HG03280 (cell line): ENCODE results near the gene RPL3.

Experiments
- ATAC-seq: cut with Tn5 transposase; IDR thresholded peaks from one replicate; pipeline ENCODE4 v1.9.1; 2021; ENCODE audit warnings: mild to moderate bottlenecking, moderate library complexity; ENCODE audit not compliant: unreplicated experiment

The RPL3 gene

DNA sequence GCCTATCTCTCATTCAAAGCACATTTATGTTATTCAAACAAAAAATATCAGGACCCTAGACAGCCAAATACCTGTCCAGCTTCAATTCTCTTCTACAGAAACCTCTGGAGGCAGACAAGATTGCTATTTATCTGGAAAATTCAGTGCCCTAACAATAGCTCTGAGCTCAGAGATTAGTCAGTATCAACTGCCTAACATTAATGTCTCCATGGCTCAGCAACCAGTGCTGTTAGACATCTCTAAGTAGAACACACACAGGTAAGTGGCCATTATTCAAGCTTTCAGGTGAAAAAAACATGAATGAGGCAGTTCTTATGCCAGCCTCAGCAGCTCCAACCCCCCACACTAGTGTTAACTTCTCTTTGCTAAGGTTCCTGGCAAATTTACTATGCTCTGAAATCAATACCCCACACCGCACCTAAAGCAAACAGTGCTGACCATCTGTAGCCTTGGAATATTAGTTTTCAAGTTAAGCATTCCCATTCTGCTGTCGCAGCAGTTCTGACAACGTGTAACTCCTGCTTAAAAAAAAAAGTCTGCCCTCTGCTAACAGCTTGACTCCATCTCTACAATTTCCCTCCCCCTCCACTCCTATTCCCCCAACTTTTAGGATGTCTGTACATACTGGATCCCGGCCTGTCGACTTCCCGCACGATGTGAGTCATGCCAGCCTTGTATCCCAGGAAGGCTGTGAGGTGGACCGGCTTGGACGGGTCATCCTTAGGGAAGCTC, 1.5 kb downstream of the RPL3 start:
- ATAC-seq: no peak

DNA sequence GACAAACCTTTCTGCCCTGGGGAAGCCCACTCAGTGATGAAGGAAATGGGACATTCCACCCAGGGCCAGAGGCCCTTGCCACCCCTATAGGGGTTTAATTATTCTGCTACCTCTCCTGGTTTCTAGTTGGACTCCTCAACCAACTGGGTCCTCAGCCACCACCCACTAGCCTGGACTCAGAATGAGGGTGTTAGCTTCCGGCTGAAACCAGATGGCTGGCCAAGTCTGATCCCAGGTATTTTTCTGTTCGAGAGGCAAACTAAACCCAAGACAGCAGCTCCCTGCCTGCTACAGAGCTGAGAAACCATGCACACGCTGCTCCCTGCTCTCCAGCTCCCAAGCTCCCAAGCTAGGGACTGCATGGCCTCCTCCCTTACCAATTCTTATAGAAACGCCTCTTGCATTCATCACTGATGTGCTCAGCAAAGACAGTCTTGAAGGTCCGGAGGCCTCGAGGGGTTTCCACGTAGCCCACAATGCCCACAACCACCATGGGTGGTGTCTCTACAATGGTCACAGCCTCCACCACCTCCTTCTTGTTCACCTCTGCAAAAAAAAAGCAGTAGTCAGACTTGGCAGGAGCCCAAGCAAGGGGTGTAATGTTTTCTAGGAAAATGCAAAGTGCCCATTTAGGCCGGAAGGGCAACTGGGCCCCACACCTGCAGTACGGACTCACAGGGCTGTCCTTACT, 2.2 kb downstream of the RPL3 start:
- ATAC-seq: no peak

DNA sequence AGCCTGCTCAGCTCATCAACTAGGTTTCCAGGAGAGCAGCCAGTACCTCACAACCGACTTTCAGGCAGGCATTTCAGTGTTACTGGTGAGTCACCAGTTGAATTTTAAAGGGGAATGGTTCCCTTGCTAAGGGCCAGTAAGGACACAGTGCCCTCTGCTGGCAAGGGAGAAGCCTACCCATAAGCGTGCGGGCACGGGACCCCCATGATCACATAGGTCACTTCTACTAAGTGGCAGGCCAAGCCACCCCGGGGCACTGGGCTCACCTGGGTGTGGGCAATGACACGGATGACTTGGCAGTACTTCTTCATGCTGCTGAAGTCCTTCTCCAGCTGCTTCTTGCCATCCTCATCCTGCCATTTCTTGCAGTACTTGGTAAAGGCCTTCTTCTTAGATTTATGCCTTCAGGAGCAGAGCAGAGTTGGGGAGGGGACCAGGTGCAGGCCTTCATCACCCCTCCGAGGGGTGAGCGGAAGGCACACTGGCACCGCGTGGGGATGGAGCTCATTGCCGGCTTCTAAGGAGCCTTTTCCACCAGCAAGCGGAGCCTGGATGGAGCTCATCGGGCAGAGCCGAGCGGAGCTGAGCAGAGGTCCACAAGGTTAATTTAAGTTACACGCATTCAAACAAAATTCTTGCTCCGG, 2.9 kb downstream of the RPL3 start:
- ATAC-seq: no peak

DNA sequence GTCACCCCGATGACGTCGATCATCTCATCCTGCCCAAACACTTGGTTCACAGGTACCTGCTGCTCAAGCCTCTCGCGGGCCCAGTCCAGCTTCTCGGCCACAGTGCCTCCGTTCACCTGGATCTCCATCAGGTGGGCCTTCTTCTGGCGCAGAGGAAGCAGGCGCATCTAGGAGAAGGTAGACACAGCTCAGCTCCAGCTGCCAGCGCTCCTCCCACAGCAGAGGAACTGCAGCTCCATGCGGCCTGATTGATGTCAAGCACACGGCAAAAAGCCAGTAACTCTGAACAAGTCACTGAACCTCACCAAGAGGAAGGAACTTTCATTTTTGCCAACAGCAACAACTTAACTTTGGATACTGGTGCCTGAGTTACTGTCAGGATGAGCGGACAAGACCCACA, 4.0 kb downstream of the RPL3 start:
- no peak for ATAC-seq

DNA sequence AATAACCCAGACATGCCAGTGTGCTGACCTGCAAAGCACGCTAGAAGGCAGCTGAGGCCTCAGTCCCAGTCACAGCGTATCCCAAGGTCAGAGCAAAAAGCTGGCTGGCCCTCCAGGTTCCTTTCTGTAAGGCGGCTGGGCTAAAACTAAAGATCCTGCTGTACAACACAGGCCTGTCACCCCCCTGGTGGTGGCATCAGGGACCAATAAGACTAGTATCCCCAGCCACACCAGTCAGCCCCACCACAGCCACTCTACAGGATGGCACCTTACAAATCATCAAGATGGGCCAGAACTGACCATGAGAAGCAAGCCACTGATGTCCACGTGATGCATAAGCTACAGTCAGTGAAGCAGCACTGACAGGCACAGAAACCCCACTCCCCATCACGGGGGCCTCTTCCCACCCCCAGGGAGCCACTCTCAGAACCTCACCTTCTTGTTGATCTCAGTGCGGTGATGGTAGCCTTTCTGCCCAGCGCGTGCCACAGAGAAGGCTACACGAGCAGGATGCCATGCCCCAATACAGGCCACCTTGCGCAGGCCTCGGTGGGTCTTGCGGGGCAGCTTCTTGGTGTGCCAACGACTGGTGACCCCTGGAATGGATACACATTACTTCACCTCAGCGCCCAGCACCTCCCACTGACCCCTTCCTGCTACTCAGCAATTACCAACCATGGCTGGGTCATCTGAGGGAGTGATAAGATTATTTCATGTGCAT, 5.0 kb downstream of the RPL3 start:
- no peak for ATAC-seq

DNA sequence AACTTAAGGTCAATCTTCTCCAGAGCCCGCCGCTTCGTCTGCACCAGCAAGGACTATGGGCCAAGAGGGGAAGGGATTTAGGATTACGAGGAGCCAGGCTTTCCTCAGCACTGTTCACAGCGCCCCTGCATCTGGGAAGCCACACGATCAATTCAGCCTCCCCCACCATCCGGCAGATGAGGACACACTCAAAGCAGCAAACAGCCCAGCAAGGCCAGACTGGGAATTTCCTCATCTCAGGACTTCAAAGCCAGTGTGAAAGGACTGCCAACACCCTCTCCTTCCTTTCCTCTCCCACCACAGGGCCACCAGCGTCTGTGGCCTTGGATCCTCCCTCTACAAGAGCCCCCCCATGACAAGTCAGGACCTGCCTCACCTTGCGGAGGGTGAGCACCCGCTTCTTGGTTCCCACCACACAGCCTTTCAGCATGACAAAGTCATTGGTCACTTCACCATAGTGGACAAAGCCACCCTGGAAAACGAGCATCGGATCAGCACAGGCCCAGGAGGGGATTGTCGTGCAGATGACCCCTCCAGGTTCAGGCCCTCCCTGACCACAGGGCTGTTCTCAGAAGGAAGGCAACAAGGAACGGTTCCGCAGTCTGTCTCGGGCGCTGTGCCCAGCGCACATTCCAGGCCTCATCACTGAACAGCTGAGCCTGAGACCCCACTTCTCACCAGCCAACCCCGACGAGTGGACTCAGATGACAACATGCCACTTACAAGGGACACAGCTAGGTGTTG, 6.0 kb downstream of the RPL3 start:
- no peak for ATAC-seq

DNA sequence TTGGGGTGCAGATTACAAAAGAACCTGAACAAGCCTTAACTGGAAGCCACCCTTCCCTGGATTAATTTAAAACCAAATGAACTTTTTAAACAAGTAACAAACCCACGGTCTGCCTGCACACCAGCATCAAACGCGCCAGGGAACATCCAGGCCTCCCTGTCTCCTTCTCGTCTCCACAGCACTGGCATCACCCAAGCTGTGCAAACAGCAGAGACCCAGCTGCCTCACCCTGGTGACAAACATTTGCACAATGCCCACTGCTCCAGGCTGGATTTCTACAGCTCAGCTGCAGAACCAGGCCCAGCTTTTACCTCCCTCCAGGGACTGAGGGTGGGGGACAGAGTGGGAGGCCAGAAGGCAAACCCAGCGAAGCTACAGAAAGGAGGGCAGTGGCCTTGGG, 7.0 kb downstream of the RPL3 start:
- ATAC-seq: no peak

DNA sequence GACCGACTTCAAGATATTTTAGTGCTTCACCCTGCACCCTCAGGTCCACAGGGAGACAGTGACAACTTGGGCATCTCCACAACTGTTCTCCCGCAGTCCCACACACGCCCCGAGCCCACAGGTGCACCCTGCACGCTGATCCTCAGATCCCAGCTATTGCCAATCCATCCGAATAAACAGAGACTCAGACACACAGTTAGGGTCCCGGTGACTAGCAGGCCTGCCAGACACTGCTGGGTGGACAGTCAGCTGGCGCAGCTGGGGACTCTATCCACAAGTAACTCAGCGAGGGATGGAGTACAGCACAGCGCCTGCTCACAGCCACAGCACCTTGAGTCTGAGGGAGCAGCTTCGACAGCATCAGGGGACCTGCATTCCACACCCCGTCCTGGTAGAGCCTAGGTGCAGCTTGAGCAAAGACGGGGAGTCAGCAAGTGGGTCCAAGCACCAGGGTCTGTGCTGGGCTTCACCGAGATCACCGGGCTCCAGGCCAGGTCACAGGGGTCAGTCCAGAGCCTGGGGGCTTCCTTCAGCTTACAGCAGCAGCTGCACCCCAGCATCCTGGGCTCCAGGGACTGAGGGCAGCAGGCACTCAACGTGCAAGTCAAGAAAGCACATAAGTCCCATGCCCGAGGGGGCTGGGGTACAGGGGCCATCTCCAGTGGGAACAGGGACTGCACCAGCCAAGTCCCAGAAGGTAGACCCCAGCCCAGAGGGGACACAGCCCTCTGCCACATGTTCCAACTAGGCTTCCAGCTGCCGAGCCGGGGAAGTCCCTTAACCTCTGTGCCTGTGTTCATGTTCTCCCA, 7.6 kb downstream of the RPL3 start:
- no peak for ATAC-seq

DNA sequence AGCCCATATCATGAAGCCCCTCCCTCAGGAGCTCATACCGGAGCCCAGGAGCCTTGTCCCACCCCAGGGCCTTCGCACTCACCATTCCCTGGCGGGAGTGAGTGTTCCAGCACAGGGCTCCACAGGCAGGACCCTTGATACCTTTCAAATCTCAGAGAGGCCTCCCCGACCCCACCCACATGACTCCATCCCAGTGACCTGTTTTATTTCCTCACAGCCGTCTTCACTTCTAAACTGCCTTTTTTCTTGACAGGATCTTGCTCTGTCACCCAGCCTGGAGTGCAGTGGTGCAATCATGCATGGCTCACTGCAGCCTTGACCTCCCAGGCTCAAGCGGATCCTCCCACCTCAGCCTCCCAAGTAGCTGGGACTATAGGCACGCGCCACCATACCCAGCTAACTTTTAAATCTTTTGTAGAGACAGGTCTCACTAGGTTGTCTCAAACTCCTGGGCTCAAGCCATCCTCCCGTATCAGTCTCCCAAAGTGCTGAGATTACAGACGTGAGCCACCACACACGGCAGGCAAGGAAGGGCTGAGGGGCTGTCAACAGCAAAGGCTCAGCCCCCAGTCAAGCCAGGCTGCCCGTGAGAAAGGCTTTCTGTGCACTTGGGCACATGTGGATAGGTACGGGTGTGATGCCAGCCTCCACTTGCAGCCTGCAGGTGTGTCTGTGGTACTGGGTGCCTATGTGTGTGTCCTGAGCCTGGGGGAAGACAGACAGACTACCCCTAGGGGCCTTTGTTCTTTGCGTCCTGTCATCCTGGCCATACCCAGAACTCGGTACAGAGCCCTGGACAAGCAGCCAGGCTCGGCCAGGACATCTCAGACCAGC, 9.3 kb downstream of the RPL3 start:
- no peak for ATAC-seq

DNA sequence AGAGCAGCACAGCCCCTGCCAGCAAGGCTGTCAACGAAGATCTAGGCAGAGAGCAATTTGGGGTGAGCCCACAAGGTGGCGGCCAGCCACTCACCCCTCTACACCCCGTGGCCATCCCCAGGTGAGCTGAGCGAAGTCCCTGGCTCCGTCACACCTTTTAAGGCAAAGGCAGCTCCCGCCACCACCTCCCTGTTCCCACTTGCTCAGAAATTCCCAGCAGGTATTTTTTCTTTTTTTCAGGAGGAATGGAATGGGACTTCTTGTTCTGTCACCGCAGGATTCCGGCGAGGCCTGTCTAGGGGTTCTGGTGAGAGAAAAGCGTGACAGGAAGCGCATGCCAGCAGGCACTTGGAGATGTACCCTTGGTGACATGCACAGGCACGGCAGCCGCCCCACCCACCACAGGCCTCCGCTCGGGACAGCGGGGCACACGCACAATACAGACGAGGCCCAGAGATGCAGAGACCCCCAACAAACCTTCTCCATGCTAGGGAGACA, 10.0 kb downstream of the RPL3 start:
- ATAC-seq: no peak

DNA sequence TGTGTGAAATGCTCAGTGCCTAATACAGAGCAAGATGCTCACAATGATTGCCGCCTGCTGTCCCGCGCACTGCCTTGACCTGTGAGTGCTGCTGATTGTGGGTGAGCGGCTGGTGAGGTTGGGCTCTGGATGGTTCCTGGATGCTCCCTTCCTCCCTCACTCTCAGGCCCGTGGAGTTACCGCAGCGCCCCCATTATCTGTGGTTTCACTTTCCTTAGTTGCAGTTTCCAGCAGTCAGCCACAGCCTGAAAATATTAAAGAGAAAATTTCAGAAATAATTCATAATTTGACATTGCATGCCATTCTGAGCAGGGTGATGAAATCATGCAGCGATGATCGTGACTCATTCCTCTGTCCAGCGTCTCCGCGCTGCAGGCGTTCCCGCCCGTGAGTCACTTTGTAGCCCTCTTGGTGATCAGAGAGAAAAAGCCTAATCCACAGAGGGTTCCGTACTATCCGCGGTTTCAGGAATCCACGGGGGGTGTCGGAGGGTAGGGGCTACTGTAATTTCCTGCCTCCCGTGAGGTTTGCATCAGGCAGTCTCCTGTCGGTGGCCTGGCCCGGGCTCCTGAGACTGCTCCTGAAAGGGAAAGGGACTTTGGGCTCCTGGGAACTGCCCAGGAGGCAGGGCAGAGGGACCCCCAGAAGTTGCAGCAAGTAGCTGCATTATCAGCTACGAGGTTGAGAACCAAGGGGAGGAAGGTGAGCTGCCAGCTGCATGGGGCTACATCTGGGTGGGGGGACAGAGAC, 10.6 kb downstream of the RPL3 start:
- no peak for ATAC-seq

DNA sequence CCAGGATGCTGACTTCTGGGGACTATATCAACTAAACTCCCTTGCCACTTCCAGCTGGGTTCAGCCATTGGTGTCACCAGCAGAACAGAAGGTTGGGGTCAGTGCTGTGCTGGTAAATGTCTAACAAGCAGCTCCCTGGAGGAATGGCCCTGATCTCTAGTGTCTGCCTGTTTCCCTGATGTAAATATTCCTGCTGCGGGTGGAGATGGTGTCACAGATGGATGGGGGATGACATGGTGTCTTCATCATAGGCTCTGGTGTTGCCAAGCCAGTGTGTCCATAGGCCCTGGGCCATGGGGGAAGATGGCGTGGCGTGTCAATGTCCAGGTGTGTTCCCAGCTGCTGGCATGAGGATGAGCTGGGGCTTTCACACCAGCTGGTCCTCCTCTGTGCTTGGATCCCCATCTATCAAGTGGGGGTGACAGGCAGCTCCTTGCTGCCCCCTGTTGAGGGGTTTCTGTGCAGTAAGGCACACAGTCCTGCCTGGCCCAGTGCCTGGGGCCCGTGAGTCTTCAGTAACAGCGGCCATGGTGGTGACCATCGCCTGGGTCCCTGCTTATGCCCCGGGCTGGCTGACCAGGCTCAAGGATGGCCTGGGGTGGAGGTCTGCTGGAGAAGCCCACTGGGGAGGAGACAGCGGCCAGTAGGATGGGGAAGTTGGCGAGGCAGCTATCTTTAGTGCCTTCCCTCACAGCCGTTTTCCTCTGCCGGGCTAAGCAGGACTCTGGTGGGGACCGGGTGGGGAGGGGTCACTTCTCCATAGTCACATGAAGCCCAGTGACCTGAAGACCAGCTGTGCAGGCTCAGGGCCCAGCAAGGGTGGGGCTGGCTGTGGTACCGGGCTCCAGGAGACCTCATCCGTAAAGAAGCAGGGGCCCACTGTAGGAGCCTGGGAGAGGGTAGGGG, 12.7 kb downstream of the RPL3 start:
- peak; percentile 43 for ATAC-seq

DNA sequence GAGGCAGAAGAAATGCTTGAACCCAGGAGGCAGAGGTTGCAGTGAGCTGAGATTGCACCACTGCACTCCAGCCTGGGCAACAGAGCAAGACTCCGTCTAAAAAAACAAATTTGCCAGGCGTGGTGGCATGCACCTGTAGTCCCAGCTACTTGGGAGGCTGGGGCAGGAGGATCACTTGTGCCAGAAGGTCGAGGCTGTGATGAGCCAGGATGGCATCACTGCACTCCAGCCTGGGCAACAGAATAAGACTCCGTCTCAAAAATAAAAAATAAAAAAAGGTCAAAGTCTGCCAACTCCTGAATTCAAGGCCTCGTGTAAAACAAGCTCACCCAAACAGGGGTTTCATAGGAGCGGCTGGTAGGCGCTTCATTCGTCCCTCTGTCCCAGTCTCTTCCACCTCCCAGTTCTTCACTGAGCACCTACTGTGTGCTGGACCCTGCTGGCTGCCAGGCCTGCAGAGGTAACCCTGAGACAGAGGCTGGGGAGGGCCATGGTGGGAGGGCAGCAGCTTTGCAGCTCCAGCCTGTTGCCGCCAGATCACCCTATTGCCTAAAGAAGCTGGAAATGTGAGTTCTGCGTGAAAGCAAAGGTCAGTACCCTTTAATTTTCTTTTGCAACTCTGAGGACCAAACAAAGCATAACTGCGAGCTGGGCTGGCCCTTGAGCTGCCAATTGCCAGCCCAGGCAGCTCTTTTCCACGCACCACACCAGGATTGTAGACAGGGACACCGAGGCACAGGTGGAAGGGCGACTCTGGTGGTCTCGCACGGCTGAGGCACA, 15.3 kb downstream of the RPL3 start:
- no peak for ATAC-seq

DNA sequence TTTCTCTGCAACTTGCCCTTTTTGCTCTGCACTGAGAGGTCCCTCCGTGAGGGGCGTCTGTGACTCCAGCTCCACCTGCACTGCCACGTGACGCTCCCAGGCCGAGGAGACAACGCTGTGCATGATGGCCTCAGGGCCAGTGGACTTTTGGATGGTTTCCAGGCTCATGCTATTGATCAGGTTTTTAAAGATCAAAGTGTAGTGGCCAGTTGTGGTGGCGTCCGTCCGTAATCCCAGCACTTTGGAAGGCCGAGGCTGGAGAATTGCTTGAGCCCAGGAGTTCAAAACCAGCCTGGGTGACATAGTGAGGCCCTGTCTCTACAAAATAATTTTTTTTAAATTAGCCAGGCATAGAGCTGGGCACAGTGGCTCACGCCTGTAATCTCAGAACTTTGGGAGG, 16.1 kb downstream of the RPL3 start:
- ATAC-seq: no peak

DNA sequence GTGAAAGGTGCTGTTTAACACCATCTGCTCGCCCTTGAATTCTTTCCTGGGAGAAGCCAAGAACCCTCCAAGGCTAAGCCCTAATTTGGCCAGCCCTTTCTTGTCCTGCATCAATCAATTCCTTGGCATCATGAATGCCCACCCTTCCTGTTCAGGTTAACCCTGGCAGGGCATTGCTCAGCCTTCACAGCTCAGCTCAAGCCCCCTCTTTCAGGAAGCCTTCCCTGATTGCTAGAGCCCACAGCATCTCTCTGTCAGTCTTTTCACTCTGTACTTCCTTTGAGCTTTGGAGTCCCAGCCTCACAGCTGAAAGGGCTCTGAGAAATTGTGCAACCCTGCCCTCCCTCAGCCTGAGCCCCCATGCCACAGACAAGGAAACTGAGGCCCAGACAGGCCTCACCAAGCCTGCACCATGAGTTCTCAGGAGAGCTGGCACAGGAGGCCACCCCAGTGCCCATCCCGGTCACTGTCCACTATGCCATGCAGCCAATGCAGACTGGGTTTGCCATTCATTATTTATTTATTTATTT, 16.9 kb downstream of the RPL3 start:
- ATAC-seq: no peak

DNA sequence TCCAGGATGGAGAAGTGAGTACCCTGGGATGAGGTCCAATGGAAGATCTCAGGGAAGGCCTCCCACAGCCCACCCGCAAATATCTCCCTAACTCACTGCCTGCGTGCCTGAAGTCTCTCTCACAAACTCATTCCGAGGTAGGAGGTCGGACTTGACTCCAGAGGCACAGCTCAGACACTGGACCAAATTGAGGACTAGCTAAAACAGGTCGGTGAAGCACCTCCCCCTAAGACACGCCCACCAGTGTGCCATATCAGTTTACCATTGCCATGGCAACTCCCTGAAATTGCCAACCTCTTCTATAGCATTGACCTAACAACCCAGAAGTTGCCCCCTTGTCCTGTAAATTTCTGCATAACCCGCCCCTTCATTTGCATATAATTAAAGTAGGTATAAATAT, 17.5 kb downstream of the RPL3 start:
- no peak for ATAC-seq
